Activated CD4-positive, alpha-beta T cell treated with anti-CD3 and anti-CD28 coated beads, Interleukin-2, Interleukin-4, amounts not matched to agents 100 ng/mL and 50 ng/mL, durations not matched to agents 16 hours and 8 hours (primary cell): ENCODE data around the gene CLMN.
A peak's percentile ranks its signal among the peaks of the same experiment; 100 is the strongest.
"Not testable (repeated sequence)": the region's sequence is repeated elsewhere in the genome, so short reads cannot be mapped to it uniquely, and the experiment has no call there.

Experiments
- DNase-seq: peaks from one replicate; pipeline ENCODE4 v3.0.0-alpha.2; 2020; ENCODE audit warnings: low spot score

CLMN gene

DNA sequence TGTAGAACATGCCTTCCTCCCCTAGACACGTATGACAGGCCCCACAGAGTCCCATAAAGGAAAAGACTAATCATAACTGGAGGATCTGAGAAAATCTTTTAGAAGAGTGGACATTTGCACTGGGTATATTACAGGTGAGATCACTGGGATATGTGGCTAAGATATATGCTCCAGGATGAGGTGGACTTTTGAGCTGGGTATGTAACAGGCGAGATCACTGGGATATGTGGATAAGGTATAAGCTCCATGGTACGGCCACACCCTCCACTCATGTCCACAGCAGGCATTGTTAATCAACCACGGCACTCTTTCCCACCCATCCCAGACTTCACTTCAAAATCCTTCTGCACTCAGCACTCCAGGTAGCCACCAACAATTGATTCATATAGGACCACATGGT lies 34.1 kb downstream of the CLMN start:
- DNase-seq, result no peak

DNA sequence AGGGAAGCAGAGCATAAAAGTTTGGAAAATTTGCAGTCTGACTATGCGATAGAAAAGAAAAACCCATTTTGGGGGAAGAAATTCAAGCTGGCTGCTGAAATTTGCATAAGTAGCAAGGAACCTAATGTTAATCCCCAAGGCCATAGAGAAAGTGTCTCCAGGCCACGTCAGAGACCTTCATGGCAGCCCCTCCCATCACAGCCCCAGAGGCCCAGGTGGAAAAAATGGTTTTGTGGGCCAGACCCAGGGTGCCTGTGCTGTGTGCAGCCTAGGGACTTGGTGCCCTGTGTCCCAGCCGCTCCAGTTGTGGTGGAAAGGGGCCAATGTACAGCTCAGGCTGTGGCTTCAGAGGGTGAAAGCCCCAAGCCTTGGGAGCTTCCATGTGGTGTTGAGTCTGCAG lies 35.9 kb downstream of the CLMN start:
- not testable (repeated sequence) for DNase-seq

DNA sequence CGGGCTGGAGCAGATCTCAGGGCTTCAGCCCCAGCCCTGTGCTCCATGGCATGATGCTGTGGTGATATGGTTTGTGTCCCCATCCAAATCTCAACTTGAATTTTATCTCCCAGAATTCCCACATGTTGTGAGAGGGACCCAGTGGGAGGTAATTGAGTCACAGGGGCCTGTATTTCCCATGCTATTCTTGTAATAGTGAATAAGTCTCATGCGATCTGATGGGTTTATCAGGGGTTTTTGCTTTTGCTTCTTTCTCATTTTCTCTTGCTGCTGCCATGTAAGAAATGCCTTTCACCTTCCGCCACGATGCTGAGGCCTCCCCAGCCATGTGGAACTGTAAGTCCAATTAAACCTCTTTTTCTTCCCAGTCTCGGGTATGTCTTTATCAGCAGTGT lies 36.7 kb downstream of the CLMN start:
- not testable (repeated sequence) for DNase-seq

DNA sequence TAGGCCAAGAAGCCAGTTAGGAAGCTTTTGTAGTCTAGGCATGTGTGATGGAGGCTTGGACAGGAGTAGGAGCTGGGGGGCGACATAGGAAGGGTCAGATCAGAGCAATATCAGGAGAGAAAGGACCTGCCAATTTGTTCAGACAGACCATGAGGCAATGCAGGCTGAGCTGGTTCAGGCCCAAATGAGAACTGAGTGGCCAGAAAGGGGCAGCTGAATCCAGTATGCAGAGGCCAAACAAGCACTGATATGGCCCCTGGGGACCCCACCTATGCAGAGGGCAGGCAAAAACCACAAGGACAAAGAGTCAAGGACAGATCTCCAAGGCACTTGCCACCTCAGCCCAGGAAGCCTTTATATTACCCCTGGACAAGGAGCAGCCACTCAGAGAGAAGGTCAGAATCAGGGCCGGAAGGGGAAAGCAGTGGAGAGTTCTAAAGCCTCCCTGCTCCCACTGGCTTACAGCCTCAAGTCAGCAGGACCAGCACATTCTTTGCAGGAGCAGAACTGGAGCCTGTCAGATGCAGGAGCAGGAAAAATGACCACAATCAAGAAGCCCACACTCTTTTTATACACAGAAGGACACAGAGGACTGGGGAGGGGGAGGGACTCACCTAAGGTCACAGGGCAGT lies 37.2 kb downstream of the CLMN start:
- no peak for DNase-seq

DNA sequence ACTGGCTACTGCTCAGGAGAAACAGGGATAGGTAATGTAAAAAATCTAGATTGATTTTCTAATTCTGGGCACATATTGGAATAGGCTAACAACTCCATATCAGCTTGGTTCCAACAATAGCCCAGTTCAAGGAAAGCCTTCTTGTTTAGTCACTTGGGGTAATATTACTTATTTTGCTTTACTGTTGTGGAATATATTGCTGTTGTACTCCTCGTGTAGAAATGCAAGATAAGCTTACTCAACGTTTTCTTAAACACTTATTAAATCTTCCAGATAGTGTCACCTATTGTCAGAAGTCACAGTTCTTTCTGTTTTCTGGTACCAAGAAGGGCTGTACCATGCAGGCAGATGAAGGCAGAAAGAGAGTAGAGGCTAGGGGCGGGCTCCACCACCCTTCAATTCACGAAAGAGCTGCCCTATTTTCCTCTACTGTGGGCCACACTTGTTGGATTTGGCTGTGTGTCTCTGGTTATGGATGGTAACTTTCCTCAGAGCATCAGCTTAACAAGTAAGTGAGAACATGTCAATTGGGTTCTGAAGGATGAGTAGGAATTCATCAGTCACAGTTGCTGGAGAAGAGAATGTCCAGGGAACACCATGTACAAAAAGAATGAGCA lies 38.0 kb downstream of the CLMN start:
- no peak for DNase-seq

DNA sequence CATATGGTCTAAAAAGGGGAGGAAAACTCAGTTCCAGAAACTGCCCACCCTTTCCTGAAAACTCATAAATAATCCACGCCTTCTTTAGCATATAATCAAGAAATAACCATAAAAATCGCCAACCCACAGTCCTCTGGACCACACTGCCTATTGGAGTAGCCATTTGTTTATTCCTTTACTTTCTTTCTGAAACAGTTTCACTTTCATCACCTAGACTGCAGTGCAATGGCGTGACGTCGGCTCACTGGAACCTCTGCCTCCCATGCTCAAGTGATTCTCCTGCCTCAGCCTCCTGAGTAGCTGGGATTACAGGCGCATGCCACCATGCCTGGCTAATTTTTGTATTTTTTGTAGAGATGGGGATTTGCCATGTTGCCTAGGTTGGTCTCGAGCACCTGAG lies 44.2 kb downstream of the CLMN start:
- DNase-seq, result no peak

DNA sequence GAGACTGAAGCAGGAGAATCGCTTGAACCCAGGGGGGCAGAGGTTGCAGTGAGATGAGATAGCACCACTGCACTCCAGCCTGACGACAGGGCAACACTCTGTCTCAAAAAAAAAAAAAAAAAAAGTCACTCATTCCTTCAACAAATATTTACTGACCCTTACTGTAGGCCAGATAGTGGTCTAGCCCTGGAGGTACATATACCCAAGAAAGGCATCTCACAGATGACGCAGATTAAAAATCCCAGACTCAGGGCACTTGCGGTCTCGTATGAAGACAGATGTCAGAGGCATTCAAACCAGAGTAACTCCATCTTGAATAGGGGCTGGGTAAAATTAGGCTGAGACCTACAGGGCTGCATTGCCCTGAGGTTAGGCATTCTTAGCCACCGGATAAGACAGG lies 44.8 kb downstream of the CLMN start:
- DNase-seq, result no peak

DNA sequence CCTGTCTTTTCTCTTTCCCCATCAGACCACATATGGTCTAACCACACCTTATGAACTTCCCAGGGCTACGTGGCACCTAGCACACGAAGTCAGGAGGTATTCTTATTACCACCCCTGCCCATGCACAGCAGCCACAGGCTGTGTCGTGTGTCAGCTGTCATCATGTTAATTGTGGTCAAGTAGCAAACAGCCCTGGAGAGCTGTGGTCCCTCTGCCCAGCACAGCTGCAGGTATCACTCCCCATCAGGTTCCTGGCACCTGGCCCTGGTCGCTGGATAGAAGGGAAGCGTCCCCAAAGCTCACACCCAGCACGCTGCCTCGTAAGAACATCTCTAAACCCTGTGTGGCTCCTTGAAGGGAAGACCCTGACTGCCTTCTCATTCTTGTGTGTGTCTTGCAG lies 45.4 kb downstream of the CLMN start:
- DNase-seq, result no peak

DNA sequence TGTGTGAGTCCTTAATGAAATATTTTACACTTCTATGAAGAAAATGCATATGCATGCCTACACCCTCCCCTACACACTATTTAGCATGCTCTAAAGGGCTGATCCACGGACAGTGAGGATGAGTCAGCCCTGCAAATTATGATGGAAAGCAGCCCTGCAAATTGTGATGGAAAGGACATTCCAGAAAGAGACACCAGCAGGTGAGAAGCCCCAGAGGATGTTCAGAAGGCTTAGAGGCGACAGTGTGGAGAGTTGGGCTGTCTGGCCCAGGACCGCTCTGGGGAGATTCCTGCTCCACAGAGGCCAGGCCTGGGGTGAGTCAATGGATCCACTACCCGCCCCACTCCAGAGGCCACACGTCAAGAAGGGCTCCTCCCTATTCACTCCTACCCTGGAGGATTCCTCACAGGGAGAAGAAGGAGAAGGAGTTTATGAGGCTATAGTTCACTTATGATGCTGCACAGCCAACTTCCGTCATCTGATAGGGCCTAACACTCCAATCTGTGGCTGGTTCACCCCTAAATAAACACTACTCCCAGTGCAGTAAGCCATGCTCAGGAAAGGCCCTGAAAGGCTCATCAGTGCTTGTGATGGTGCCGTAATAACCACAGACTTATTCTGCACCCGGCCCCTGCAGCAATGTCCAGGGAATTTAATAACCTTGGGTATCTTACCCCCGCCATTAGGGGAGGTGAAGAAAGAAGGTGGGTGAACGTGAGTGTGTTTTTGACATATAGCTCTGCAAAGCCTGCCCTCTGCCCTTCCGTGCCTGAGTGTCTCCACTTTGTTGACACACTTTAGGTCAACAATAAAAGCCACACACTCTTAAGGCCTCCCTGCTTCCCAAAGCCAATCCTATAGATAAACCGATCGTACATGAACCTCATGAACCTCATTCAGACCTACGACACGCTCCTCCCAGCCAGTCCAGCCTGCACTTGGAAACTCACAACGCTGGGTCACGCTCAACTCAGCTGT lies 46.4 kb downstream of the CLMN start:
- DNase-seq, result no peak

DNA sequence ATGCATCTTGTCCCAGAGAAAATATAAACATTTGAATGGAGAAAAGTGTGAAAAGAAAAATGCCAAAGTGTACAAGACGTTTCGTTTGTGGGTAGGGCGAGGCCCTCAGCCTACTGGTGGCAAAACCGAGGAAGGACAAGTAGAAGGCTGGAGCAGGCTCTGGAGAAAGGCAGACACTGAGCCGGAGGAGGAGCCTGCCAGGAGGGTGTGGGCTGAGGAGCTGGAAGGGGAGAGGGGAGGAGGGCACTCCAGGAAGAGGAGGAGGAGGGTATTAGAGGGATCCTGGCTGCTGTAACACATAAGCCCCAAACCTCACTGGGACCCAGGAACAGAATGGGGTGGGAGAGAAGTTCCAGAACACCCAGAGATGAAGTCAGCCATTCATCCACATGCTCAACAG lies 47.7 kb downstream of the CLMN start:
- DNase-seq, result no peak

DNA sequence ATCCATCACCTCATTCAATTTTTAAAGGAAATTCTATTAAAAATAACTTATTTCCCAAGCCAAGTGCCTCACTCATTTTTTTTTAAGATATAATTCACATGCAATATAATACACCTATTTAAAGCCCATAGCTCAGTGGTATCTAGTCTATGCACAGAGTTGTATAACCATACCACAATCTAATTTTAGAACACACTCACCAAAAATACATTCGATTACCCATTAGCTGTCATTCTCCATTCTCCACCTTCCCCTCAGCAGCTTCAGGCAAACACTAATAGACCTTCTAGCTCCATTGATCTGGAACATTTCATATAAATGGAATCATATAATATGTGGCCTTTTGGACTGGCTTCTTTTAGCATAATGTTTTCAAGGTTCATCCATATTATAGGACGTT lies 49.5 kb downstream of the CLMN start:
- DNase-seq, result no peak

DNA sequence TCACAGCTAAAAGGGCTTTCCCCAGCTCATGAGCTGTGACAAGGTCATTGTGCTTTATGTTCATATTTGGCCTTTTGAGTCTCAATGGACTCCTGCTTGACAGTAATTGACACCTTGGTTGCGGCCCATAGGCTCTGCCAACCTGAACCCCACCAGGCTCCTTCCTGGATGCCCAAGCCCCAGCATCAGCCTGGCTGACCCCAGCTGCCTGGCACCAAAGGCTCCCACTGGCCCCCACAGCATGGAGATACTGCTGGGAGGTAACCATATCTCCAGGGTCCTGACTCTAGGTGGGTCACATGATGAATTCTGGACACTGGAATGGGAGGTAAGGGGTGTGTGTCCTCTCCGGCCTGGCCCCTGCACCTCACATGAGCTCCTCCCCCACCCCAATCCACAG lies 50.2 kb downstream of the CLMN start:
- DNase-seq, result no peak

DNA sequence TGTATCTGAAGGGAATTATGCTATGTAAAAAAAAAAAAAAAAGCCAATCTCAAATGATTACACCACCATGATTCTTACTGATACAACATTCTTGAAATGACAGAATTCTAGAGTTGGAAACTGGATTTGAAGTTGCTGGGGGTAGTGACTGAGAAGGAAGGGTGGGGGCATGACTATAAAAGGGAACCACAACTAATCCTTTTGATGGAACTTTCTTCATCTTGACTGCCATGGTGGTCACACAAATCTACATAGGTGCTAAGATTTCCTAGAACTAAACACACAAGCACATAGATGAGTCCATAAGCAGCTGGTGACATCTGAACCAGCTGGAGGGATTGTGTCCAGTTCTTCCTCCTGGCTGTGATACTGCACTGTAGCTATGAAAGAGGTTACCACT lies 51.4 kb downstream of the CLMN start:
- DNase-seq, result peak; percentile 67

DNA sequence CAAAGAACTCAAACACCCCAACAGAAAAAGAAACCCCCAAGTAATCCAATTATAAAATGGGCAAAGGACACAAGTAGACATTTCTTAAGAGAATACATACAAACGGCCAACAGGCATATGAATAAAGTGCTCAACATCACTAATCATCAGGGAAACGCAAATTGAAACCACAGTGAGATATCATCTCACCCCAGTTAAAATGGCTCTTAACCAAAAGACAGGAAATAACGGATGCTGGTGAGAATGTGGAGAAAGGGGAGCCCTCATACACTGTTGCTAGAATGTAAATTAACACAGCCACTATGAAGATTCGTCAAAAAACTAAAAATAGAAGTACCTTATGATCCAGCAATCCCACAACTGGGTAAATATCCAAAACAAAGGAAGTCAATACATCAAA lies 52.4 kb downstream of the CLMN start:
- peak; percentile 76 for DNase-seq

DNA sequence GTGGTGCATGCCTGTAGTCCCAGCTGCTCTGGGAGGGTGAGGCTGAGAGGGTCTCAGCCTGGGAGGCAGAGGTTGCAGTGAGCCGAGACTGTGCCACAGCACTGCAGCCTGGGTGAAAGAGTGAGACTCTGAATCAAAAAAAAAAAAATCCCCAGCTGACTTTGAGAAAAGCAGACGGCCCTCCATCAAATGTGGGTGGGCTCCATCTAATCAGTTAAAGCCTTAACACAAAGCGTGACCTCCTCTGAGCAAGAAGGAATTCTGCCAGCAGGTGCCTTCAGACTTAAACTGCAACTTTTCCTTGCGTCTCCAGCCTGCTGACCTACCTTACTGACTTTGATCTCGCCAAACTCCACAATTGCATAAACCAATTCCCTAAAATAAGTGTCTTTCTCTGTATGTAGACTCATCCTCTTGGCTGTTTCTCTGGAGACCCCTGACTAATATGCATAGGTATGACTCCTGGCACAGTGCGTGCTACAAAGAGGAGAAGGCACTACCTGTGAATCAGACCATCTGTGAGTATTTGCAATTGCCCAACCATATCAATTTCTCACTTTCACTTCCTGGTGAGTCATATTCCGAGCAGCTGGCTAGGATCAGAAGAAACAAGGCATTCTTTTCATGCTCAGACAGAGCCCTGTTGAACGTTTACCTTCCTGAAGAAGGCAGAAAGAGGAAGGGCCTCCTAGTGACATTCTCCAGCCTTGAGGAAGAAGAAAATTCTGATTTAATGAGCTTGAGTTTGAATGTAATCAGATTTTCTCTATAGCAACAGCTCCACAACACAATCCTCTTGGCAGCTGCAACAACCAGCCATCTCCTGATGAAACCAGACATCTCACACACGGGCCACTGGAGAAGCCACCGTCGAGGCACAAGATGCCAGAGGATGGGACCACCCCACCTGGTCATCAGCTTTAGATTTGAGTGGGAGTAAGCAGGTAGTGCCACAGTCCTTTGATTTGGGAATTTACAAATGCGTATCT lies 54.3 kb downstream of the CLMN start:
- peak; percentile 91 for DNase-seq

DNA sequence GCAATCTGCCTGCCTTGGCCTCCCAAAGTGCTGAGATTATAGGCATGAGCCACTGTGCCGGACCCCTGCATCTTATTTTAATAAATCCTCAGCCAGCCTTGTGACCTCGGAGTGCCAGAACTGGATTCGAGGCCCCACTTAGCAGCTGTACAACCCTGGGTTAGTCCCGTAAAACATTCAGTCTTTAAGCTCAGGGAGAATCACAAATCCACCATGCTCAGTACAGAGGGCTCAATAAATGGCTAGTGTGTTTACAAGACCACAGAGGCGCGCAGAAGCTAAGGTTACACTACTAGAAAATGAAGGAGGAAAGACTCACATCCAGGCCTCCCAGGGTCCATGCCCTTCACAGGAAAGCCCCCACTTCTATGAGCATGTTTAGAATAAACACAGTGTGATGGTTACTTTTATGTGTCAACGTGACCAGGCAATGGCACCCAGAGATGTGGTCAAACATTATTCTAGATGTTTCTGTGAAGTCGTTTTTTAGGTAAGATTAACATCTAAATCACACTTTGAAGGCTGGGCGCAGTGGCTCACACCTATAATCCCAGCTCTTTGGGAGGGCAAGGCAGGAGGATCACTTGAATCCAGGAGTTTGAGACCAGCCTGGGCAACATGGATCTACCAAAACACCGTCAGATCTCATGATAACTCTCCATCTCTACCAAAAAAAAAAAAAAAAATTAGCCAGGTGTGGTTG lies 55.3 kb downstream of the CLMN start:
- DNase-seq, result no peak

DNA sequence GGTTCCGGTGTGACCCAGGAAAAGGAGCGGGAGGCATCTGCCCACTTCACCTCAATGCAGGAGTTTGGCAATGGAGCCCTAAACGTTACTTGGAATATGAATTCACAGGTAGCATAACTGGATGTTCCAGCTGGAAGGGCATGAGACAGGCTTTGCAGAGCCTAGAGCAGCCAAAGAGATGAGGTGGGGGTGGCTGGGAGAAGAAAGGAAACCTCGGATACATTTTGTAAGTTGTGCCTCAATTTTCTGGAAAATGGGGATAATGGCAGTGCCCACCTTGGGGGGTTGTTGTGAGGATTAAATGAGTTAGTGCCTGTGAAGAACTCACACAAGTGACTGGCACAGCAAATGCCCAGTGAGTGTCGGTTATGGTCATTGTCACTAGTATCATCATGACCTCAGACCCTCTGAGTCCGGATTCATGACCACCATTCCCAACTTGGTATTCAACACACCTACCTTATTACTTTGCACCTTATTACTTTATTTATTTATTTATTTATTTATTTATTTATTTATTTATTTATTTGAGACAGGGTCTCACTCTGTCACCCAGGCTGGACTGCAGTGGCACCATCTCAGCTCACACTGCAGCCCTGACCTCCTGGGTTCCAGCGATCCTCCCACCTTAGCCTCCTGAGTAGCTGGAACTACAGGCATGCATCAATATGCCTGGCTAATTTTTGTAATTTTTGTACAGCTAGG lies 56.0 kb downstream of the CLMN start:
- no peak for DNase-seq

DNA sequence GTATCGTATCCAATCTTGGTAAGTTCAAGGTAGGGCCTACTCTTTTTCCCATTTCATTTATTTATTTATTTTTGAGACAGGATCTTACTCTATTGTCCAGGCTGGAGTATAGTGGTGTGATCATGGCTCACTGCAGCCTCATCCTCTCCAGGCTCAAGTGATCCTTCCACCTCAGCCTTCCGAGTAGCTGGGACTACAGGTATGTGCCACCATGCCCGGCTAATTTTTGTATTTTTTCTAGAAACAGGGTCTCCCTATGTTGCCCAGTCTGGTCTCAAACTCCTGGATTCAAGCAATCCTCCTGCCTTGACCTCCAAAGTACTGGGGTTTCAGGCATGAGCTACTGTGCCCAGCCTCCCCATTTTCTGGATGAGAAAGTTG lies 57.2 kb downstream of the CLMN start:
- DNase-seq, result no peak

DNA sequence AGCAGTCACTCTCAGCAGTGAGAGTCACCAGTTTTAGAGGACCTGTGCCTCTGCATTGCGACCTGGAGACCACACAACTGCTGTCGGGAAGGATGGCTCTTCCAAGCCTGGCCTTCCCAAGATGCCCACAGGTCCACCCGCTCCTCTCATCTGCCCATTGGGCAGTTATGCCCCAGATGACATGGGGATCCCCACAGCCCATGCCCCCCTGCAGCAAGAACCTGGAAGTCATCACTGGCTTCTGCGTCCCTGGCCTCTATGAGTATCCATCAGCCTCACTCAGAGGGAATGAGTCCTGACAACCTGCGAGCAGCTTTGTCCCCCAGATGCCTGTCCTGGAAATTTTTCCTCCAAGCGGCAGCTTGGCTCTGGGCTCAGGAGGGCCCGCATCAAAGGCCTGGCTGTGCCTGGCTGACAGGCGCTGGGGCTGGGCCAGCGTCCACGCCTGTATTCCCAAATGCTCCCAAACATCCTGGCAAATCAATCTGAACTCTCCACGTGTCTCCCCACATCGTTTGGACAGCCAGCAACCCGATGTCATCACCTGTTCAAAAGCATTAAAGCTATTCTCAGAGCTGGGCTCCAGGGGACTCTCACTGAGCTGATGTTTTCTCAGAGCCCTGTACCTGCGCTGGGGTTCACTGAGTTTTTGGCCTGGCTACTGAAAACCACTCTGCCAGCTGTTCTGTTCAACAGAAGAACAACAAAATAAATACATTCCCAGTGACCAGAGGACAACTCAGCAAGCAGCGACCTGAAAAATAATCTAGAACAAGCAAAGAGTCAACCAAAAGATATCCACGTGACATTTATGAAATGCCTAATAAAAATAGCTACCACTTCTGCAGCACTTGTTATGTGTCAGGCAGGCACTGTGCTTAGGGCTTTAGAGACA lies 57.8 kb downstream of the CLMN start:
- no peak for DNase-seq
